ENCODE results near the gene FBXL16. TPM values are rescaled to one million over a fixed set of nuclear protein-coding genes. Genes with fewer than 3 reads are reported as not detected.

FBXL16 gene
- polyA plus RNA-seq, 2 donors = 8.0 to 13.0 TPM

DNA sequence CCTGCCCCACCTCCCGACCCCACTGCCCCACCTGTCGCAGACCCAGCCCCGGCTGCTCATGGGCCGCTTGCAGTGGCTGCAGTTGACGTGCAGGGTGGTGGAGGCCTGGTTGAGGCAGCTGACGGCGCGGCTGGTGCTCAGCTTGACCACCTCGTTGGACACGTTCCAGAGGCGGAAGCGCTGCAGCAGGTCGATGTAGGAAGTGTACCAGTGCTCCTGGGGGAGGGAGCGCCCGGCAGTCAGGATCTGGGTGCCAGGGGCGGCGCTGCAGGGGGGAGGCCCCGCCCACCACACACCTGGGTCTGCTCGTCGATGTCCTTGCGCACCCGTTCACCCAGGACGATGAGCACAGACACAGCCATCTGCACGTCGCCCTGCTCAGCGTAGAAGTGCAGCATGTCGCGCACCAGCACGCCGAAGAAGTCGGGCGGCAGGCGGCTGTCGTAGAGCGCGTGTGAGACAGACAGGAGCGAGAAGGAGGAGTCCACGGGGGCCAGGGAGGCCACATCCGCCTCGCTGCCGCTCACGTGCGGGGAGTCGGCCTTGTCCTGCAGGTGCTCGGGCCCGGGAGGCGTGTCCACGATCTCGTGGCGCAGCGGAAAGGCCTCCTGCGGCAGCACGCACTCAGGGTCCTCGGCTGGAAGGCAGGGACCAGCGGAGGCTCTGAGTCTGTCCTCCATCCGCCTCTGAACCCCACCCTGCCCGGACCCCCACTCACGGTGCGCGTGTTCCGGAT is 20.5 kb downstream of the FBXL16 start:
- 86% methylated on average over 61 of the region's 61 CpGs for WGBS, 2 donors
- peaks cover 20 to 57% of the 10 kb centered on the region in 2 donors for H3K4me1 ChIP-seq (ENCODE audit: control insufficient read depth in 2 of 2, insufficient read depth in 2 of 2, low read length in 1 of 2)
- no peaks in the 10 kb centered on the region for H3K9me3 ChIP-seq (ENCODE audit: control insufficient read depth in 2 of 2, insufficient read depth in 1 of 2, low read depth in 1 of 2, low read length in 1 of 2)
- H3K27ac ChIP-seq (ENCODE audit: low read depth in 2 of 2, low read length in 1 of 2) = peak overlapping the region in 1 of 2 donors; percentile 79
- peak overlapping the region; percentile 22 to 55 for H3K4me3 ChIP-seq (ENCODE audit: low read depth in 1 of 2, low read length in 2 of 2)
- H3K36me3 ChIP-seq (ENCODE audit: control insufficient read depth in 2 of 2, insufficient read depth in 2 of 2, low read length in 1 of 2) = peaks cover 4 to 41% of the 10 kb centered on the region in 2 donors
- H3K27me3 ChIP-seq (ENCODE audit: control insufficient read depth in 1 of 2, insufficient read depth in 2 of 2, low read length in 2 of 2) = no peaks in the 10 kb centered on the region

DNA sequence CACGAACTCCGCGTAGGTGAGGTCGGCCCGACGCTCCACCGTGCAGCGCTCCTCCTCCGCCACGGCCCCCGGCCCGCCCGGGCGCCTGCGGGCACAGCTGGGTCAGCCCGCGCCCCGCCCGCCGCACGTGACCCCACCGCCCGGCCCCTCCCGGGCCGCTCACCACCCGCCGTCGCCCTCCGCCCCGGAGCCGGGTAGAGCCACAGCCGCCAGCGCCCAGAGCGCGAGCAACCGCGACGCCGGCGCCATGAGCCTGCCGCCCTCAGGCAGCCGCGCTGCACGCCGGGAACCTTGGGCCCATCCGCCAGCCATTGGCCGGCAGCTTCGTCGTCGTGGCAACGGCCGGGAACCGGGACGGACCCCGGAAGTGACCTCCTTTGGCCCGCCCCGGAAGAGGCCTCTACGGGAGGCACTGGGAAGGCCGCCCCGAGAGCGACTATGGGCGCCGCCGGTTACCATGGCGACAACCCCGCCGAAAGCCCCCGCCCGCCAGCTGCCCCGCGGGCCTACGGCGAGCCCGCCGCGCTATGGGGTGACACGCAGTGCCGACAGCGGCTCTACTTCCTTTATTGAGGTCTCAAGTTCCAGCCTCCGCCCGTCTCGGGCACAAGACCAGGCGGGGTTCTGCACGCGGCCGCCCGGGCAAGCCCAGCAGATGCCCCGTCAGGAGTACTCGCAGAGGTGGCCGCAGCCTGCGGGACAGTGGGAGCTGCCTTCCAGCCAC is 21.4 kb downstream of the FBXL16 start, which contains the start of gene JMJD8:
Gene JMJD8, minus strand, starts transcription at position 264 of the 724 bp plus-strand sequence. Its CDS starts 15 bp downstream, at position 249.
- peaks cover 16 to 56% of the 10 kb centered on the region in 2 donors for H3K4me1 ChIP-seq (ENCODE audit: control insufficient read depth in 2 of 2, insufficient read depth in 2 of 2, low read length in 1 of 2)
- peaks cover 4 to 41% of the 10 kb centered on the region in 2 donors for H3K36me3 ChIP-seq (ENCODE audit: control insufficient read depth in 2 of 2, insufficient read depth in 2 of 2, low read length in 1 of 2)
- H3K27ac ChIP-seq (ENCODE audit: low read depth in 2 of 2, low read length in 1 of 2) = peak within 1 kb of the TSS; percentile 79 to 94
- WGBS, 2 donors = 0 to 2% methylated on average over 54 to 91 of the region's 91 CpGs
- H3K9me3 ChIP-seq (ENCODE audit: control insufficient read depth in 2 of 2, insufficient read depth in 1 of 2, low read depth in 1 of 2, low read length in 1 of 2) = no peaks in the 10 kb centered on the region
- peak within 1 kb of the TSS; percentile 55 to 70 for H3K4me3 ChIP-seq (ENCODE audit: low read depth in 1 of 2, low read length in 2 of 2)
- H3K27me3 ChIP-seq (ENCODE audit: control insufficient read depth in 1 of 2, insufficient read depth in 2 of 2, low read length in 2 of 2) = no peaks in the 10 kb centered on the region

DNA sequence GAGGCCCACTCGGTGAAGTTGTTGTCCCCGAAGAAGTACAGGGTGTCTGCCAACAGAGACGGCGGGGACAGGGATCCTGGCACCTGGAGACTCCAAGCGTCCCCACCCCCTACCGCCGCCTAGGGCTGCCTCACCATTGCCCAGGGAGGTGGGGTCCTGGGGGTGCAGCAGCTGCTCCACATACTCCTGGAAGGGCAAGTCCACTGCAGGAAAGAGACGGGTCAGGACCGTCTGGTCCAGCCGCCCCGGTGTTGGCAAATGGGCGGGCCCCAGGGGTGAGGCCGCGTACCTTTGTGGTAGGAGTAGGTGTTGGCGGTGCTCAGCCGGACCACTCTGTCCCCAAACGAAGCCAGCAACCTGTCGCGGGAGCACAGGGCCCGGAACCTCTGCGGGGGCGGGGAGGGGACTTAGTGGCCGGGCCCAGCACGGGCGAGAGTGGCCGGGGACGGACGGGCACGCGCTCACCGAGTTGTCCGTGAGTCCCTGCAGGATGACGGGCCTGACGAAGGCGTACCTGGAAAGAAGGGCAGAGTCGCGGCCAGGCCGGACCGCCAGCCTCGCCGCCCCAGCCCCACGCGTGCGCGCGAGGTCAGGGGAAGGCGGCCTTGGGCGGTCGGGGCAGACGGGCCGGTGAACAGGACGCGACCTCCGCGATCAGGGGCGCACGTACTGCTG is 22.1 kb downstream of the FBXL16 start:
- H3K4me1 ChIP-seq (ENCODE audit: control insufficient read depth in 2 of 2, insufficient read depth in 2 of 2, low read length in 1 of 2) = peaks cover 15 to 56% of the 10 kb centered on the region in 2 donors
- WGBS, 2 donors = 12 to 20% methylated on average over 32 to 57 of the region's 57 CpGs
- peak overlapping the region; percentile 79 to 94 for H3K27ac ChIP-seq (ENCODE audit: low read depth in 2 of 2, low read length in 1 of 2)
- H3K4me3 ChIP-seq (ENCODE audit: low read depth in 1 of 2, low read length in 2 of 2) = peak overlapping the region; percentile 55 to 70
- peaks cover 4 to 41% of the 10 kb centered on the region in 2 donors for H3K36me3 ChIP-seq (ENCODE audit: control insufficient read depth in 2 of 2, insufficient read depth in 2 of 2, low read length in 1 of 2)
- no peaks in the 10 kb centered on the region for H3K27me3 ChIP-seq (ENCODE audit: control insufficient read depth in 1 of 2, insufficient read depth in 2 of 2, low read length in 2 of 2)
- H3K9me3 ChIP-seq (ENCODE audit: control insufficient read depth in 2 of 2, insufficient read depth in 1 of 2, low read depth in 1 of 2, low read length in 1 of 2) = no peaks in the 10 kb centered on the region

- peaks cover 15 to 62% of the 10 kb centered on the region in 2 donors for H3K4me1 ChIP-seq (ENCODE audit: control insufficient read depth in 2 of 2, insufficient read depth in 2 of 2, low read length in 1 of 2)
These were observed 22.9 kb downstream of the FBXL16 start for GRCh38 chr16:682493-683395.

GRCh38 chr16:681746-682427 is 23.7 kb downstream of the FBXL16 start:
- peaks cover 15 to 68% of the 10 kb centered on the region in 2 donors for H3K4me1 ChIP-seq (ENCODE audit: control insufficient read depth in 2 of 2, insufficient read depth in 2 of 2, low read length in 1 of 2)
- H3K9me3 ChIP-seq (ENCODE audit: control insufficient read depth in 2 of 2, insufficient read depth in 1 of 2, low read depth in 1 of 2, low read length in 1 of 2) = no peaks in the 10 kb centered on the region
- H3K4me3 ChIP-seq (ENCODE audit: low read depth in 1 of 2, low read length in 2 of 2) = no peak overlapping the region
- peaks cover 0 to 36% of the 10 kb centered on the region in 2 donors for H3K36me3 ChIP-seq (ENCODE audit: control insufficient read depth in 2 of 2, insufficient read depth in 2 of 2, low read length in 1 of 2)
- no peaks in the 10 kb centered on the region for H3K27me3 ChIP-seq (ENCODE audit: control insufficient read depth in 1 of 2, insufficient read depth in 2 of 2, low read length in 2 of 2)
- 71 to 76% methylated on average over 28 of the region's 28 CpGs for WGBS, 2 donors
- peak overlapping the region in 1 of 2 donors; percentile 14 for H3K27ac ChIP-seq (ENCODE audit: low read depth in 2 of 2, low read length in 1 of 2)

More at GRCh38 chr16:682493-683395, 22.9 kb downstream of the FBXL16 start:
- Histone ChIP-seq H3K9me3 (ENCODE audit: control insufficient read depth in 2 of 2, insufficient read depth in 1 of 2, low read depth in 1 of 2, low read length in 1 of 2) (no peaks in the 10 kb centered on the region), H3K36me3 (ENCODE audit: control insufficient read depth in 2 of 2, insufficient read depth in 2 of 2, low read length in 1 of 2) (peaks cover 3 to 41% of the 10 kb centered on the region in 2 donors), H3K4me3 (ENCODE audit: low read depth in 1 of 2, low read length in 2 of 2) (peak overlapping the region; percentile 55 to 70), H3K27ac (ENCODE audit: low read depth in 2 of 2, low read length in 1 of 2) (peak overlapping the region; percentile 79 to 94), H3K27me3 (ENCODE audit: control insufficient read depth in 1 of 2, insufficient read depth in 2 of 2, low read length in 2 of 2) (no peaks in the 10 kb centered on the region)
- WGBS, 2 donors = 70 to 74% methylated on average over 36 of the region's 36 CpGs

- H3K27ac ChIP-seq (ENCODE audit: low read depth in 2 of 2, low read length in 1 of 2) = peak overlapping the region; percentile 95 to 96
- no peaks in the 10 kb centered on the region for H3K27me3 ChIP-seq (ENCODE audit: control insufficient read depth in 1 of 2, insufficient read depth in 2 of 2, low read length in 2 of 2)
- H3K4me1 ChIP-seq (ENCODE audit: control insufficient read depth in 2 of 2, insufficient read depth in 2 of 2, low read length in 1 of 2) = peaks cover 15 to 73% of the 10 kb centered on the region in 2 donors
- no peaks in the 10 kb centered on the region for H3K9me3 ChIP-seq (ENCODE audit: control insufficient read depth in 2 of 2, insufficient read depth in 1 of 2, low read depth in 1 of 2, low read length in 1 of 2)
- H3K36me3 ChIP-seq (ENCODE audit: control insufficient read depth in 2 of 2, insufficient read depth in 2 of 2, low read length in 1 of 2) = peaks cover 0 to 30% of the 10 kb centered on the region in 2 donors
- WGBS, 2 donors = 42 to 44% methylated on average over 44 of the region's 44 CpGs
- H3K4me3 ChIP-seq (ENCODE audit: low read depth in 1 of 2, low read length in 2 of 2) = peak overlapping the region; percentile 82 to 84
These were observed 24.4 kb downstream of the FBXL16 start for GRCh38 chr16:680967-681745.

DNA sequence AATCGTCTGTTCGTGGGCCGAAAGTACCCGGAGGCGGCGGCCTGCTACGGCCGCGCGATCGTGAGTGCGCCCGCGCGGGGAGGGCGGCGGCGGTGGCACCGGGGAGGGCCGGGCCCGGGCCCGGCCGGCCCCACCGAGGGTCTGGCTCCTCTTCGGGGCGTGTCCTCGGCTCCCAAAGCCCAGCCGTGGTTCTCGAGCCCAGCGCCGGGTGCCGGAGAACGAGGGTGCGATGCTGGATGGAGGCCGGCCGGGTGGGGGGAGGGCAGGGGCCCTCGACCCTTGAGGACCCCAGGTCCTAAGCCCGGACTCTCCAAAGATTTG is 25.0 kb downstream of the FBXL16 start:
- H3K4me3 ChIP-seq (ENCODE audit: low read depth in 1 of 2, low read length in 2 of 2) = peak overlapping the region; percentile 82 to 84
- H3K27ac ChIP-seq (ENCODE audit: low read depth in 2 of 2, low read length in 1 of 2) = peak overlapping the region; percentile 95 to 96
- no peaks in the 10 kb centered on the region for H3K27me3 ChIP-seq (ENCODE audit: control insufficient read depth in 1 of 2, insufficient read depth in 2 of 2, low read length in 2 of 2)
- no peaks in the 10 kb centered on the region for H3K9me3 ChIP-seq (ENCODE audit: control insufficient read depth in 2 of 2, insufficient read depth in 1 of 2, low read depth in 1 of 2, low read length in 1 of 2)
- H3K36me3 ChIP-seq (ENCODE audit: control insufficient read depth in 2 of 2, insufficient read depth in 2 of 2, low read length in 1 of 2) = peaks cover 0 to 30% of the 10 kb centered on the region in 2 donors
- 0% methylated on average over 26 to 38 of the region's 38 CpGs for WGBS, 2 donors
- peaks cover 17 to 72% of the 10 kb centered on the region in 2 donors for H3K4me1 ChIP-seq (ENCODE audit: control insufficient read depth in 2 of 2, insufficient read depth in 2 of 2, low read length in 1 of 2)
